GM12872 (cell line): ENCODE measurements around the gene SLC13A3.

ENCODE experiments used
- CTCF ChIP-seq: IDR thresholded peaks from 3 replicates; pipeline ENCODE4 v1.5.1; 2011; ENCODE audit warnings: low read depth, mild to moderate bottlenecking, low read length, moderate library complexity; ENCODE audit not compliant: insufficient read depth

The SLC13A3 gene

GRCh38 chr20:46642265-46642968 is 8.8 kb downstream of the SLC13A3 start:
- no peak for TF ChIP-seq CTCF

- TF ChIP-seq CTCF, result no peak
These were observed 9.8 kb downstream of the SLC13A3 start for GRCh38 chr20:46641424-46641823.

GRCh38 chr20:46640536-46641311 is 10.5 kb downstream of the SLC13A3 start:
- no peak for TF ChIP-seq CTCF

GRCh38 chr20:46640044-46640443 is 11.2 kb downstream of the SLC13A3 start:
- TF ChIP-seq CTCF, result no peak

GRCh38 chr20:46639587-46639986 is 11.7 kb downstream of the SLC13A3 start:
- no peak for TF ChIP-seq CTCF

GRCh38 chr20:46638898-46639274 is 12.4 kb downstream of the SLC13A3 start:
- no peak for TF ChIP-seq CTCF

- no peak for TF ChIP-seq CTCF
These were observed 12.9 kb downstream of the SLC13A3 start for GRCh38 chr20:46638134-46638897.
